ENCODE results near the gene ANO6.
"Not testable (repeated sequence)": the region's sequence is repeated elsewhere in the genome, so short reads cannot be mapped to it uniquely, and the experiment has no call there.

The ANO6 gene, protein sequence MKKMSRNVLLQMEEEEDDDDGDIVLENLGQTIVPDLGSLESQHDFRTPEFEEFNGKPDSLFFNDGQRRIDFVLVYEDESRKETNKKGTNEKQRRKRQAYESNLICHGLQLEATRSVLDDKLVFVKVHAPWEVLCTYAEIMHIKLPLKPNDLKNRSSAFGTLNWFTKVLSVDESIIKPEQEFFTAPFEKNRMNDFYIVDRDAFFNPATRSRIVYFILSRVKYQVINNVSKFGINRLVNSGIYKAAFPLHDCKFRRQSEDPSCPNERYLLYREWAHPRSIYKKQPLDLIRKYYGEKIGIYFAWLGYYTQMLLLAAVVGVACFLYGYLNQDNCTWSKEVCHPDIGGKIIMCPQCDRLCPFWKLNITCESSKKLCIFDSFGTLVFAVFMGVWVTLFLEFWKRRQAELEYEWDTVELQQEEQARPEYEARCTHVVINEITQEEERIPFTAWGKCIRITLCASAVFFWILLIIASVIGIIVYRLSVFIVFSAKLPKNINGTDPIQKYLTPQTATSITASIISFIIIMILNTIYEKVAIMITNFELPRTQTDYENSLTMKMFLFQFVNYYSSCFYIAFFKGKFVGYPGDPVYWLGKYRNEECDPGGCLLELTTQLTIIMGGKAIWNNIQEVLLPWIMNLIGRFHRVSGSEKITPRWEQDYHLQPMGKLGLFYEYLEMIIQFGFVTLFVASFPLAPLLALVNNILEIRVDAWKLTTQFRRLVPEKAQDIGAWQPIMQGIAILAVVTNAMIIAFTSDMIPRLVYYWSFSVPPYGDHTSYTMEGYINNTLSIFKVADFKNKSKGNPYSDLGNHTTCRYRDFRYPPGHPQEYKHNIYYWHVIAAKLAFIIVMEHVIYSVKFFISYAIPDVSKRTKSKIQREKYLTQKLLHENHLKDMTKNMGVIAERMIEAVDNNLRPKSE

DNA sequence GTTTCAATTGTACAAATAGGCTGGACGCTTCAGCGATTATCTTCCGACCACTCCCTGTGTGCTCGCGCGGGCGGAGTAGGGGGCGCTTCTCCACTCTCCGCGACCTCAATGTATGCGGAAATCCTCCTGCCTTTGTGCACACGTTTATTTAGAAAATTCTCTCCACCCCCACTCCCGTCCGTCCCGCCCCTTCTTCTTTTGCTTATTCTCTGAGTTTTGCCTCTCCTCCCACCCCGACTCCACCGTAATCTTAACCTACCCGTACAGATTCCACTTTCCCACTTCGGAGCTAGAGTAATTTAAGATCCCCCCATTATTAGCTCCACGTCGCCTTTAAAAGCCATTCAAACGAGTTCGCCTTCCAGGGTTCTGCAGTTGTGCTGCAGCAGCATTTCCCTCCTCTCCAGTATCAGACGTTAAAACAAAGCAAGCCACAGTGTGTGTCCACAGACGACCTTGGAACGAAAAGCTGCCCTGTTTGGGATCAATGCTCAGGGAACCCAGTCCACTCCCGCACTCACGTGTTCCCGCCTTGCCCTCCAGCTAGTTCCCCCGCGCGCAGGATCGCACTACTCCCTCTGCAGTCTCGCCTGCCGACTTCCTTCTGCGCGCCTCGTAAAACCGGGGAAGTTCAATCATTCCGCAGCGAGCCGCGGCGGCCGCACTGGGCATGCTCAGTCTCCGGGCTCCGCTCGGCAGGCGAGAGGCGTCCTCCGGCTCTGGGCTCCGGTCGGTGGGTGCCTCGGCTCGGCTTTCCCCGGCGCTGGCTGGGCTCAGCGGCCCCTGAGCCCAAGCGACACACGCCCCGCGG lies at the start of gene ANO6:
TSS of gene ANO6 (plus strand) at position 677 of the 811 bp plus-strand sequence. CDS start 227 bp downstream, outside the sequence.
- DNase-seq: peak; percentile 68 to 78

DNA sequence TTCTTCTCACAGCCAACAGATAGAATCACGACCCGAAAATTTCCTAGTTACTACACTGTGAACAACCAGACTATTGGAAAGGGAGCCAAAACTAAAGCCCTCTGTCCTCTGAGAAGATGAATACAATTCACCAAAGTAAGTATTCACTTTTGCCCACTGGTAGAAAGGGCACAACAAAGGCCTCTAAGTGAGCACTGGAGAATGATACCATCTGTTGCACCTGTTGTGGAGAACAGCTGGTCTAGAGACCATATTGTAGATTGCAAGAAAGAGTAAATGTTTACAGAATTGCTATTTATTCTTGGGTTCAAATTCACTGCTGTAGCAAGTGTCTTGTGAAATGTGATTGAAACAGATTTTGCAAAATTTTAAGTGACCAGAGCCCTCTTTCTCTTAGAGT lies 46.9 kb upstream of the ANO6 start:
- DNase-seq: no peak

DNA sequence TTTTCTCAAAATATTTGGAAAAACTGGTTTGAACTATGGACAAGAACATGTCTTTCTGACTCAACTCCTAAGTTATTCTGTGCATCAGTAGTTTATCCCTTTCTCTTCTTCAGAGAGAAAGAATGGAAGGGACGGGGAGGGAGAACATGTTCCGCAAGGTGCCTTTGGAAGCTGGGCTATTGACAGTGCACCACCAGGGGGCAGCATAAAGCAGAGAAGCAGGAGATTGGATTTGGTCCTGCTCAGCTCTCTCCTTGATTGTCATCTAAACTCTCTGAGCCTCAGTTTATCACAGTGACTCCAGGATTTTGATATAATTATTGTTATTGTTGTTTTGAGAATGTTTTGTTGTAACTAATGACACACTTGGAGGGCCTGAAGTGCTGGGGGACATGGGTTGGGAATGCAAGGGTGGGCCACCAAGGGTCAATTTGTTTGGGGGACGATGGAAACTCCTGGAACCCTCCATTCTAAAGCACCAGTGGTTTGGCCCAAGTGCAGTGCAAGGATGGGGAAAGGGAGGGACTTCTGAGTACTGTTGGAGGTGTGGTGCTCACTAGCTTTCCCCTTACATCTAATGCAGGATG lies 45.3 kb upstream of the ANO6 start:
- DNase-seq: peak; percentile 68 to 74

DNA sequence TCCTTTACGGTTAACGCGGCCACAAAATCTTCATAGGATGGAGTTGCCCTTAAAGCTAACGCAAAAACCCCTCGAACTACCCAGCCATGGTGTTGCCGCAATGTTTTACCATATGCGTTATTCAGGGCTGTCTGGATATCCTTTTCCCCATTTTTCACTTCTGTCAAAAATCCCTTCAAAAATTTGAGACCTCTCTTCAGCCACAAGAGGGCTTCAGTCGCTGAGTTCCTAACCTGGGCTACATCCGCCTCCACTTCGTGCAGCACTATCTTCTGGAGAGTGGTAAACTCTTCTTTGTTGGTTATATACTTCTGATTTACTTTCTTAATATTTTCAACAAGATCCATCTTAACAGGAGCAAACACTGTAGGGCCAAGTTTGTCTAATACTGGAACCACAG lies 42.6 kb upstream of the ANO6 start:
- DNase-seq: not testable (repeated sequence)

DNA sequence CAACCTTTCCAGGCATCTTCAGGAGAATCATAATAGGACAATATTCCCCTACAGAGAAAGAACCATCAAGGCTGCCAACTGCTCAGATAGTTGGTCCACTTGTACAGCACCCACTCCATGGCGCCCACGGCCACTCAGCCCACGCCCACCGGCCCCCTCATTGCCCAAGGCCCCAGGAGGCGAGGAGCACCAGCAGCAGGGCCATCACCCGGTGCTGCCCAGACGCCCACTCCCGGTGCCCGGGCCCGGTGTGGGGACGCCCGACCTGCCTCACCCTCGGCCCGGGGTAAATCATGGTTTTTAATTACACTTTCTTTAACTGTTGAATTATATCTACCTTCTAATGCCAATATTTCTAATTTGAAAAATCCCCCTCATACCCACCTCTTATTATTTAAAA lies 41.3 kb upstream of the ANO6 start:
- no peak for DNase-seq

DNA sequence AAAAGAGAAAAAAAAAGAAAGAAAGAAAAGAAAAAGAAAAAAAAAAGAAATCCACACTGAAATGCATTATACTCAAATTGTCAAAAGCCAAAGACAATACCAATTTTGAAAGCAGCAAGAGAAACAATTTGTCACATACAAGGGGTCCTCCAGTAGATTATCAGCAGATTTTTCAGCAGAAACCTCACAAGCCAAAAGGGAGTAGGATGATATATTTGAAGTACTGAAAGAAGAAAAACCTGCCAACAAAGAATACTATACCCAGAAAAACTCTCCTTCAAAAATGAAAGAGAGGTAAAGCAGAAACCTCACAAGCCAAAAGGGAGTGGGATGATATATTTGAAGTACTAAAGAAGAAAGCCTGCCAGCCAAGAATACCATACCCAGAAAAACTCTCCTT lies 37.1 kb upstream of the ANO6 start:
- no peak for DNase-seq

DNA sequence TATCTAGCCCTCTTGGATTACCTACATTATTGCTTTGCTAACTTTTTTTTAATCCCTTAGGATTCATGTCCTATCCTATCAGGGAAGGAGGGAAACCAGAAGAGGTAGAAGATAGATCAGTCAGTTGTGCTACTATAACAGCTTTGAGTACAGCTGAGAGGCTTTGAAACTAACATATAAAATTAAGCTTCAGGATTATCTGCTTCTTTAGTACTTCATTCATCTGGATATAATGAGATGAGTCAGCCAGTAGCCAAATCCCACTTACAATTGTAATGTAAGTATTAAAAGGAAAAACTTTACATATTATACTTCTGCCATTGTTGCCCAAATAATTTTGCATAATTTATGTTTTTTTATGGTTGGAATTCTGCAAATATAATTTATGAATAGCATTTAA lies 33.4 kb upstream of the ANO6 start:
- DNase-seq: no peak

DNA sequence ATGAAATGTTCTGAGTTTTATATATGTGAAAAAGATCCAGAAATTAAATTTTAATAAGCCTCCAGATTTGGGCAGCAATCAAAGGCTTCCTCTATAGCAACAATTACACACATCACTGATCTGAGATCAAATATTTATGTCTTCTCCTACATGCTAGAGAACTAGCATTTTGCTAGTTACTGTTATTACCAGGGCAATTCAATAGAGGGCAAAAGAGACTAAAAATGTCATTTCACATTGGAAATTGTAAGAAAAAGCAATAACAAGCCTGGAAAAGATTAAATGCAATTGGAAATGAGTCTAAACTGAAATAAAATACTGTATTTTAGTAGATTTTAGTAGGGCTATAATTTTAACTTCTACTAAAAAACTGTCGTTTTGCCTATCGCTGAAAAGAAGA lies 32.6 kb upstream of the ANO6 start:
- peak in 1 of 2 donors; percentile 11 for DNase-seq

DNA sequence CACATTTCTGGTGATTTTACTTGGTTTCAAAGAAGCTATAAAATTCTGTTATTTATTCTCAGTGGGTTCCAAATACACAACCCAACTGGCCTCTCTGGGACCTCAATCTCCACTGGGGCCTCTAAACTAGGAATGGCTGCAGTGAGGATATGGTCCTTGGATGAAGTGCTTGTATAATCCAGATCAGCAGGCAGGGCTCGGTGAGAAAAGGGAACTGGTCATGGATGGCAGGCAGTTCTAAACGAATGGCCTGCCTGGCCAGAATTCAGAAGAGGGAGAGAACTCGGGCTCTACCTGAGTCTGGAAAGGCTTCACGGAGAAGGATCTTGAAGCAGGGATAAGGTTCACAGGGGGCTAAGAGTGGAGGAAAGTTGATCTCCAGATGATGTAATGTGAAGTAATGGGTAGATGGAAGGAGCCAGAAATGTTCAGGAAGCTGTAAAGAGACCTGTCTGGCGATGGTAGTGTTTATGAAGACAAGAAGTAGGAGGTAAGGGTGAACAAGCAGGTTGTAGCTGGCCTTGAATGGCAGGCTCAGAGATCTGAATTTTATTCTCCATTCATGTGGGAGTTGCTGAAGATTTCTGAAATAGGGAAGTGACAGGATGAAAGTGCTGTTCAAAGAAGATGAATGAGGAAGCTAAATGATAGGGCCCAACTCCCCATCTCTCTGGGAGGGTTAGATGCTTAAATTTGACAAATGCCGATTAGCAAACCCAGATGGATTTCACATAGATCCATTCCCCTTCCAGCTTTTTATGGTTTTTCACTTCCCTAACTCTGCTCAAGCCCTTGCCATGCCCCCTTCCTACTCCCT lies 31.5 kb upstream of the ANO6 start:
- DNase-seq: no peak

DNA sequence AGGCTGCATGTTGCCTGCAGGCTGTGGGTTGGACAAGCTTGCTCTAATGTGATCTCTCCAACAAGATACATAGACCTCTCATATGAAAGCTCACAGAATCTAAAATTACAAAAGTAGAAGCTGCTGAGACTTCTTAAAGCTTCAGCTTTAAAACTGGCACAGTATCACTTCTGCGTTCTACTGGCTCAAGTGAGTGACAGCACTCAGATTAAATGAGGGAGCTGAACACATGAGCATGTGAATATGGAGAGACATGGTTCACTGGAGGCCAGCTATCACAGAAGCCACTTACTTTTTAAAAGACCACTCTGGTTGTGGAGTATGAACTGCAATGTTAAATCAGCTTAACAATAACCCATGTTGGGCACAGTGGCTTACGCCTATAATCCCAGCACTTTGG lies 29.1 kb upstream of the ANO6 start:
- DNase-seq: no peak

DNA sequence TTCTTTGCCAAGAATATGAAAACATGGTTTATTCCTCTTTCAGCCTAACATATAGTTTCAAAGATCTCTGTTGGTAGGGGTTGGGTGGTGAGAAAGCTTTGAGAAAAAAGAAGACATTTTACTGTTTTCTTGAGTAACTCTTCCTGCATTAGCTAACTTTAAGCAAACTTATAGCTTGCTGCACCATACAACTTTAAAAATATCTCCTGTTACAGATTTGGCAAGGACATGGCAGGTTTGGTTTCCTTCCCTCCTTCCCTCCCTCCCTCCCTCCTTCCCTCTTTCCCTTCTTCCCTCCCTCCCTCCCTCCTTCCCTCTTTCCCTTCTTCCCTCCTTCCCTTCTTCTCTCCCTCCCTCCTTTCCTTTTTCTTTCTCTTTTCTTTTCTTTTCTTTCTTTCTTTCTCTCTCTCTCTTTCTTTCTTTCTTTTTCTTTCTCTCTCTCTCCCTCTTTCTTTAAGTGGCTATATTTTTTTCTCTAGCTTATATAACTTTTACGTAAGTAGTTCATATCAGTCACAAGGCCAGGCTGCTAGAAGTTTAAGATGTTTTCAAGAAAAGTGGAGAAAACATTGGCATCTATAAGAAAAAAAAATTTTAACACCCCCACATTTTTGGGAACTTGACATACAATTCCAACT lies 26.0 kb upstream of the ANO6 start:
- no peak for DNase-seq

DNA sequence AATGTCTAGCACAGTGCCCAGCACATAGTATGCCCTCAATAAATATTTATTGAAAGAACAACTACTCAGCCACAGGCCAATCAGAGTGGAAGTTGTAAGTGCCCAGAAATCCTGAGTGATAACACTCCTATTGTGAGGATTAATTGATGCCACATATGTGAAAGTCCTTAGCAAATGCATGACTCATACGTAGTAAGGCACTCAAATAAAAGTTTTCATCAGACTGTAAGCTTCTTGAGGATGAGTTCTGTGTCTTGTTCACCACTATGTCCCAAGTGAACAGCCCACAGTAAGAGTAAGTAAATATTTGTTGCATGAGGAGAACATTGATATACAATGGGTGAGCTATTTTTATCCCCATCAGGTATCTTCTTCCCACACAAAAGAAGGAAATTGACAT lies 24.7 kb upstream of the ANO6 start:
- DNase-seq: no peak

DNA sequence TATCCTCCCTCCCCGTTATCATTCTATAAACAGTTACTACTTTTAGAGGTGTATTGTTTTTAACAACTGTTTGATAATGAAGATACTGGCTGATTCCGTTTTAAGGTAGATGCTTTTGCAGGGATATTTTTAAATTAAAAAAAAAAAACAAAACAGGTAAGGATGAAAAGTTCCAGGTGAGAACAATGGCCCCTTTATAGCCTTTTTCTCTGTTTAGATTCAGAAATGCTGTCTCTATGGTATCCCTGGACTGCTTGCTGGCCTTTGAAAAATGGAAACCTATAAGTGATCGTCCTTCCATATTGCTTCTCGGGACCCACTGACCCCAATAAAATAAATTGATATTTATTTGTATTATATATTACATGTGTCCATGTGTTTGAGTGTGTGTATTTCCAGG lies 23.2 kb upstream of the ANO6 start:
- DNase-seq: no peak

DNA sequence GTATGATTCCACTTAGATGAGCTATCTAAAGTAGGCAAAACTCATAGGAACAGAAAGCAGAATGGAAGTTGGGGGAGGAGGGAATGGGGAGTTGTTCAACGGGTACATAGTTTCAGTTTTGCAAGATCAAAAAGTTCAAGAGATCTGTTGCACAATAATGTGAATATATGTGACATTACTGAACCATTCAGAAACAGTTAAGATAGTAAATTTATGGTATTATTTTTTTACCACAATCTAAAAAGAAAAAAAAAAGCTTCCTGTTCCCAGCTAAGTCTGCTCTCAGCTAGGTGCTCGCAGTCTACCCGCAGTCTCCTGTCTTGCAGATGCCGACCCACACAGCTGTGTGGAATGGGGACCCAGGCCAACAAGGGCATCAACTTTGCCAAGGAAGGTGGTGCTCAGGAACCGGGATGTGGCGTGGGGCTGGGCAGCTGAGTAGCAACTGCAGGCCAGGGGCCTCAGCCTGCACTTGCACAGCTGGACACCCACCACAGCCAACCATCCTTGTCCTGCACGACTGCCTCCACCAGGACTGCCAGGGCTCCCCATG lies 15.3 kb upstream of the ANO6 start:
- DNase-seq: no peak

DNA sequence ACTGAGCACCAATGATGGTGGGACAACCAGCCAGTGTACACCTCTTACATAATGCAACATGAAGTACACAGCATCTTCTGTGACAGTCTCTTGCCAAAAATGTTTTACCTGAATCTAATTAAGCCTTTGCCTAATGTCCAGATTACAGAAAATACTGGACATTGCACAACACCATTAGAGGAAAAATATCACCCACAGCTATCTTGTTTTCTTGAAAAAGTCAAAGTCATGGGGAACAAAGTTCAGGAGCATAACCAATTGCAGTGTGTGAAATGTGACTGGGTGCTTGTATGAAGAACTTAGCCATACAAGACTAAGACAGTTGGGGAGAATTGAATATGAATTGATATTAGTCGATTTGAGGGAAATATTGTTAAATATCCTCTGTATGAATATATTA lies 12.1 kb upstream of the ANO6 start:
- DNase-seq: no peak

DNA sequence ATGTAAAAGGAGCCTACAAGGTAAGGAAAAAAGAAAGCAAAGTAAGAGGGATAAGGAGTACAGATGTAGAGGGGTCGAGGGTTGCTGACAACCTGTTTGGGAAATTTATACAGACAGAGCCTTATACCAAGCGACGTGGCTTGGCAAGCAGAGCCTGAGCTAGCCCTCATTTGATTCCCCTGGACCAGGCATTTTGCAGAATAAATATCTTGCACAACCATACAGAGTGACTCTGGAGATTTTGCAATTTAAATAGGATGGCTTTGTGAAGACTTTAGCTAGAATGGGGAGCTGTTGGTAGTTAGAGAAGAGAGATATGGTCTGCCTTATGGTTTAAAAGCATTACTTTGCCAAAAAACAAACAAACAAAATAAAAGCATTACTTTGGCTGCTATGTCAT lies 11.1 kb upstream of the ANO6 start:
- DNase-seq: no peak

DNA sequence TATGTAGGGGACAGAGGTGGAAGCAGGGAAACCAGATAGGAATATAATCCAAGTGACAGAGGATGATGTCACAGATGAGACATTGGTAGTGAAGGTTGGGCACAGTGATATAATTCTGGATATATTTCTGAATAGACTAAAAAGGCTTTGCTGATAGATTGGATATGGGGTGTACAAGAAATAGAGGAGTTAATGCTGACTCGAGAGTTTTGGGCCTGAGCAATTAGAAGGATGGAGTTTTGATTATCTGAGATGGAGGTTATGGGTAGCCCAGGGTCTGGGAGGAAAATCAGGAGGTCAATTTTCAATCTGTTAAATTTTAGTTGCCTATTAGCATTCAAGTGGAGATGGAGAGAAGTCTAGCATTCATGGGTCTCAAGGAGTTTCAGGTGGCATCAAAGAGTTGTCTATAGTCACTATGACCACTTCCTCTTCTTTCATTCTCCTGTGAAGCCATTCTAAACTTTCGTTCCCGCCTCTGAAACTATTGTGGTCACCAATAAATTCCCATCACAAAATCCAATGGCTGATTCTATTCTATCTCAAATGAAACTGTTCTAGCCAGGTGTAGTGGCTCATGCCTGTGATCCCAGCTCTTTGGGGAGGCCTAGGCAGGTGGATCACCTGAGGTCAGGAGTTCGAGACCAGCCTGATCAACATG lies 10.6 kb upstream of the ANO6 start:
- DNase-seq: no peak

DNA sequence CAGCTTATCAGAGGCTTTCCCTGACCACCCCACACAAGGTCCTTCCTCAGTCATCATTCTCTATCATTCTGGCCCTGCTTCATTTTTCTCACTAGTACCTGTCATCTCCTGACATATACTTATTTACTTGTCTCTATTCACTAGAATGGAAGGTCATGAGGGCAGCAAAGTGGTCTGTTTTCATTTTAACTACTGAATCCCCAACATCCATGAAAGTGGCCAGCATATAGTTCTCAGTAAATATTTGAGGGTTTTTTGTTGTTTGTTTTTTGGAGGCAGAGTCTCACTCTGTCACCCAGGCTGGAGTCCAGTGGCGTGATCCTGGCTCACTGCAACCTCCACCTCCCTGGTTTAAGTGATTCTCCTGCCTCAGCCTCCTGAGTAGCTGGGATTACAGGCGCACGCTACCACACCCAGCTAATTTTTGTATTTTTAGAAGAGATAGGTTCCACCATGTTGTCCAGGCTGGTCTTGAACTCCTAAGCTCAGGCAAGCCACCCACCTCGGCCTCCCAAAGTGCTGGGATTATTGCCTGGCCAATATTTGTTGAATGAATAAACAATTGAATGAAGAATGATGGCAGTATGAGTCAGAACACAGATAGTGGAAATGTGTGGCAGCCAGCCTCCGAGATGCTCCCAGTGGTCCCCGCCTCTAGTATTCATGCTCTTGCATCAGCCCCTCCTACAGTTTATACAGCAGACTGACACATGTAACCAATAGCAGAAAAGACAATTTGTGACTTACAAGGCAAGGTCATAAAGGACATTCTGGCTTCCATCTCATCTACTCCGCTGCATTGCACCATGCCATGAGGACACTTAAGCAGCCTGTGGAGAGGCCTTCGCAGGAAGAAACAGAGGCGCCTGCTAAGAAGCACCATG lies 7.0 kb upstream of the ANO6 start:
- no peak for DNase-seq

DNA sequence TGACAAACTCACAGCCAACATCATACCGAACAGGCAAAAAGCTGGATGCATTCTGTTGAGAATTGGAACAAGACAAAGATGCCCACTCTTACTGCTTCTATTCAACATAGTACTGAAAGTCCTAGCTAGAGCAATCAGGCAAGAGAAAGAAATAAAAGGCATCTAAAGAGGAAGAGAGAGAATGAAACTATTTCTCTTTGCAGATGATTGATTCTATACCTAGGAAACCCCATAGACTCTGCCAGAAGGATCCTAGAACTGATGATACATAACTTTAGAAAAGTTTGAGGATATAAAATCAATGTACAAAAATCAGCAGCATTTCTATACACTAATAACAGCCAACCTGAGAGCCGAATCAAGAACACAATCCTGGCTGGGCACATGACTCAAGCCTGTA lies 6.1 kb upstream of the ANO6 start:
- no peak for DNase-seq

All from CD4-positive, alpha-beta T cell treated with Interferon alpha-2 for 1 hour (primary cell).